B cell (primary cell): Measurements from ENCODE around the gene IL9. TPM values are rescaled to one million over a fixed set of nuclear protein-coding genes. Genes with fewer than 3 reads are reported as not detected.

Source experiments
- ATAC-seq: fragments of 200-7000 bp; cut with Tn5 transposase; one replicate; pipeline ENCODE4 v1.10.0; 2021; ENCODE audit warnings: low read depth, mild to moderate bottlenecking, moderate number of reproducible peaks, moderate library complexity
- CTCF ChIA-PET: fragments of 350-600 bp; sonication (Branson Sonifier 250); formaldehyde crosslinking; loops from one replicate; lab custom pipeline; 2021; ENCODE audit warnings: antibody characterized with exemption, inconsistent platforms; lab: Charles Lee
- POLR2A ChIA-PET: fragments of 350-600 bp; sonication (Branson Sonifier 250); formaldehyde crosslinking; loops from one replicate; lab custom pipeline; 2021; ENCODE audit warnings: antibody characterized with exemption; lab: Charles Lee
- DNase-seq: peaks from one replicate; pipeline ENCODE4 v3.0.0; 2013
- H2AFZ ChIP-seq: 2 replicates; pipeline ENCODE4 v1.6.1; 2012; ENCODE audit warnings: mild to moderate bottlenecking, low read depth, low read length; ENCODE audit not compliant: insufficient read depth, poor library complexity, severe bottlenecking
- H3K27ac ChIP-seq, 2 donors: 1 replicate in 1 of 2; 2 replicates in 1 of 2; pipeline ENCODE4 v1.5.1; 2012 to 2013; ENCODE audit warnings: low read length in 2 of 2, mild to moderate bottlenecking in 2 of 2, moderate library complexity in 1 of 2
- H3K27me3 ChIP-seq, 4 experiments: fragments of 200-600 bp in 1 of 4; sonication (generic) in 1 of 4; replicated peaks in 1 of 4; 1 replicate in 2 of 4; 2 replicates in 2 of 4; pipeline versions ENCODE4 v1.6.1 to v1.7.0; 2013 to 2016; ENCODE audit warnings: low read length in 3 of 4, mild to moderate bottlenecking in 2 of 4, mixed read lengths in 1 of 4, moderate library complexity in 1 of 4; ENCODE audit not compliant: insufficient read depth in 4 of 4, control insufficient read depth in 3 of 4; ENCODE audit errors: control extremely low read depth in 1 of 4
- H3K36me3 ChIP-seq, 2 experiments: replicated peaks in 1 of 2; 1 replicate in 1 of 2; 2 replicates in 1 of 2; pipeline versions ENCODE4 v1.6.1 to v1.7.1; 2013; ENCODE audit warnings: low read length in 1 of 2; ENCODE audit not compliant: insufficient read depth in 2 of 2, control insufficient read depth in 1 of 2; ENCODE audit errors: control extremely low read depth in 1 of 2, extremely low read depth in 1 of 2
- H3K4me1 ChIP-seq, 2 donors: fragments of 200-600 bp in 1 of 2; sonication (generic) in 1 of 2; 1 replicate in 1 of 2; 2 replicates in 1 of 2; pipeline versions ENCODE4 v1.5.1 to v1.6.1; 2013 to 2017; ENCODE audit warnings: low read length in 2 of 2; ENCODE audit not compliant: control insufficient read depth in 2 of 2, insufficient read depth in 2 of 2
- H3K4me2 ChIP-seq: replicated peaks from 2 replicates; pipeline ENCODE3; 2012; ENCODE audit warnings: mild to moderate bottlenecking, low read depth, low read length; ENCODE audit not compliant: poor library complexity, severe bottlenecking
- H3K4me3 ChIP-seq, 5 experiments: fragments of 200-600 bp in 1 of 5; sonication (generic) in 1 of 5; 1 replicate in 3 of 5; 2 replicates in 2 of 5; pipeline versions ENCODE4 v1.5.1 to v1.7.0; 2011 to 2016; ENCODE audit warnings: low read length in 4 of 5, mild to moderate bottlenecking in 4 of 5, low read depth in 2 of 5, control low read depth in 1 of 5, moderate library complexity in 1 of 5; ENCODE audit not compliant: insufficient read depth in 1 of 5; ENCODE audit errors: control extremely low read depth in 1 of 5, extremely low read depth in 1 of 5
- H3K79me2 ChIP-seq: fragments of 200-600 bp; sonication (generic); one replicate; pipeline ENCODE4 v1.6.0; 2016; ENCODE audit warnings: low read length; ENCODE audit not compliant: control insufficient read depth, insufficient read depth
- H3K9ac ChIP-seq: fragments of 200-600 bp; sonication (generic); 2 replicates; pipeline ENCODE4 v1.6.1; 2017; ENCODE audit warnings: mild to moderate bottlenecking, low read length, moderate library complexity
- H3K9me3 ChIP-seq, 3 donors: one replicate each; pipeline versions ENCODE4 v1.6.1 to v1.7.1; 2013; ENCODE audit warnings: low read length in 2 of 3; ENCODE audit not compliant: control insufficient read depth in 2 of 3, insufficient read depth in 1 of 3; ENCODE audit errors: control extremely low read depth in 1 of 3
- H4K20me1 ChIP-seq: 2 replicates; pipeline ENCODE4 v1.6.0; 2012; ENCODE audit warnings: mild to moderate bottlenecking, low read length; ENCODE audit not compliant: insufficient read depth, control insufficient read depth, poor library complexity, severe bottlenecking
- H3K27ac Mint-ChIP-seq: one replicate; pipeline ENCODE4 v1.8.0; 2021; ENCODE audit warnings: mixed read lengths
- H3K27me3 Mint-ChIP-seq: one replicate; pipeline ENCODE4 v1.8.0; 2021; ENCODE audit warnings: mixed read lengths
- H3K4me1 Mint-ChIP-seq: one replicate; pipeline ENCODE4 v1.8.0; 2021; ENCODE audit warnings: mixed read lengths
- H3K4me3 Mint-ChIP-seq: one replicate; pipeline ENCODE4 v1.8.0; 2021; ENCODE audit warnings: mixed read lengths
- H3K9me3 Mint-ChIP-seq: one replicate; pipeline ENCODE4 v1.8.0; 2022; ENCODE audit warnings: mixed read lengths; ENCODE audit not compliant: insufficient read depth
- EZH2 ChIP-seq: IDR thresholded peaks from 2 replicates; pipeline ENCODE4 v1.6.1; 2012; ENCODE audit warnings: borderline replicate concordance, low read depth, mild to moderate bottlenecking, moderate library complexity, low read length; ENCODE audit not compliant: insufficient read depth, poor library complexity, severe bottlenecking
- WGBS: methylation state at CpG from one replicate; pipeline ENCODE4 v1.1.5; 2013; ENCODE audit warnings: missing lambda C conversion rate; ENCODE audit not compliant: insufficient coverage; 5-methylcytosine and 5-hydroxymethylcytosine counted together
- intact Hi-C: fragments of 100-400 bp; cut with micrococcal nuclease; formaldehyde crosslinking; loops from one replicate; pipeline ENCODE4 v1.10.0; 2022
- polyA plus RNA-seq: library from polyadenylated mRNA; depleted of rRNA; stranded (reverse); fragments of >200 nt; gene quantifications from 2 replicates; pipeline ENCODE4 v1.2.3, GENCODE V29; 2012
- total RNA-seq, 2 donors: library from RNA; stranded (reverse); fragments of 120-200 nt in 1 of 2; gene quantifications; 1 replicate in 1 of 2; 2 replicates in 1 of 2; pipeline versions ENCODE4 v1.2.3 to v1.2.4, GENCODE V29; 2013 to 2022
- TF ChIP-seq, protein P1 (sequence below): fragments of 200-600 bp; IDR thresholded peaks from one replicate; pipeline ENCODE4 v1.8.0; 2022; ENCODE audit warnings: antibody characterized with exemption, mild to moderate bottlenecking

Gene IL9
- total and polyA plus RNA-seq, 2 donors (not counting 1 experiment from before 2014, with no cell fraction given): not detected

DNA sequence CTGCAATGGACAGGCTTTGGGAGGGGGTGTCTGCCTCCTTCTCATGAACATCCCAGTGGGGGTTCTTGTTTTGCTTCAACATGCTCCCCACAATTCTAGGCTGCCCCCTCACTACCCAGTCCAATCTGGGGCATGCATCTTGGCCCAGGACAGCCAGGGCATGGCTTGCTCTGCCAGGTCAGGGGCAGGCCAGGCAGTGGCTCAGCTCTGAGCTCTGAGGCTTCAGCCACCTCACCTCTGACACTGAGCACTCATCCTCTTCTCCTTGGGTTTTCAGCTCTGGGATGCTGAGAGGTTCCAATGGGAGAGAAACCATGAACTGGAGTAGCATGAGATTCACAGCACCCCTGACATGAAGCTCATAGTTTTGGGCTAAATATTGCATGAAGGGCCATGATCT lies 49.3 kb downstream of the IL9 start:
- Histone ChIP-seq H3K27ac (no peak overlapping the region), H3K9me3 (no peaks in the 10 kb centered on the region), H4K20me1 (no peaks in the 10 kb centered on the region), H3K9ac (no peak overlapping the region), H3K4me2 (no peak overlapping the region), H3K4me1 (no peaks in the 10 kb centered on the region), H3K36me3 (no peaks in the 10 kb centered on the region), H2AFZ (no peak overlapping the region), H3K27me3 (peaks cover 0 to 4% (median 0%) of the 10 kb centered on the region in 4 experiments), H3K79me2 (no peaks in the 10 kb centered on the region), H3K4me3 (no peak overlapping the region)
- Mint-ChIP-seq H3K27ac (no peak overlapping the region), H3K9me3 (no peaks in the 10 kb centered on the region), H3K27me3 (peaks cover 10% of the 10 kb centered on the region), H3K4me1 (no peaks in the 10 kb centered on the region), H3K4me3 (no peak overlapping the region)
- no peak for ATAC-seq
- no peak for TF ChIP-seq EZH2
- TF ChIP-seq, protein P1, sequence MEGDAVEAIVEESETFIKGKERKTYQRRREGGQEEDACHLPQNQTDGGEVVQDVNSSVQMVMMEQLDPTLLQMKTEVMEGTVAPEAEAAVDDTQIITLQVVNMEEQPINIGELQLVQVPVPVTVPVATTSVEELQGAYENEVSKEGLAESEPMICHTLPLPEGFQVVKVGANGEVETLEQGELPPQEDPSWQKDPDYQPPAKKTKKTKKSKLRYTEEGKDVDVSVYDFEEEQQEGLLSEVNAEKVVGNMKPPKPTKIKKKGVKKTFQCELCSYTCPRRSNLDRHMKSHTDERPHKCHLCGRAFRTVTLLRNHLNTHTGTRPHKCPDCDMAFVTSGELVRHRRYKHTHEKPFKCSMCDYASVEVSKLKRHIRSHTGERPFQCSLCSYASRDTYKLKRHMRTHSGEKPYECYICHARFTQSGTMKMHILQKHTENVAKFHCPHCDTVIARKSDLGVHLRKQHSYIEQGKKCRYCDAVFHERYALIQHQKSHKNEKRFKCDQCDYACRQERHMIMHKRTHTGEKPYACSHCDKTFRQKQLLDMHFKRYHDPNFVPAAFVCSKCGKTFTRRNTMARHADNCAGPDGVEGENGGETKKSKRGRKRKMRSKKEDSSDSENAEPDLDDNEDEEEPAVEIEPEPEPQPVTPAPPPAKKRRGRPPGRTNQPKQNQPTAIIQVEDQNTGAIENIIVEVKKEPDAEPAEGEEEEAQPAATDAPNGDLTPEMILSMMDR: no peak
- no peak for DNase-seq
- CTCF ChIA-PET: interaction anchor here (1.0 kb wide), 1 partner anchor 12 kb away, joined by 3 read pairs; the partner anchor contains the start of gene SLC25A48
- intact Hi-C loops: no loop called here
- POLR2A ChIA-PET: no interaction called here

DNA sequence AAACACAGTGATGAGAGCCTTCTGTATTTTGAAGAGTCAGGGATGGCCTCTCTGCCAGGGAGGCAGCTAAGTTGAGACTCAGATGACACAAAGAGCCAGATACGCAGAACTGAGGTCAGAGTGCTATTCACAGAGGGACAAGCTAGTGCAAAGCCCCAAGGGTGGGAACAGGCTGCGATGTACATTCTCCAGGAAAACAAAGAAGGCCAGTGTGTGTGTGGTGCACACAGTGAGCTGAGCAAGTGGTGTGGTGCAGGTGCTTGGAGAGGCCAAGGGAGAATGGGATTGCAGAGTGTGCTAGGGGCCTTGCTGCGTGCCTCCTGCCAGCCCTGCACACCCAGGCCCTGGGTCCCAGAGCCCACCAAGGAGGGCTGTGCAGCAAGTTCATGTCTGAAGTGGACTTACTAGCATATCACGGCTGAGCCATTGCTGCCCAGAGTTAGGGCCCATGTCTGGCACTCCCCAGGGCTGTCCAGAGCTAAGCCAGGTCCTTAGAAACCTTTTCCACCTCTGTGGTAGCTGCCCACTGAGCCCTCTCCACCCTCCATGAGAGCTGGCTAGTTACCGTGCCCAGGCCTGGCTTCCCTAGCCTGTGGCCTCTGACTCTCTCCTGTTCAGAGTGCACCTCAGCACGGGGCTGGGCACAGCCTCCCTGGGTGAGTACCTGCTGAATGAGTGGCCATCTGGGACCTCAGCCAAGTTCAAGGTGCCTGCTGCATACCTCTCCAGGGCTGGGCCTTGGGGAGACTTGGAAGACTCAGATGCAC lies 51.9 kb downstream of the IL9 start:
- H3K27me3 Mint-ChIP-seq: peaks cover 14% of the 10 kb centered on the region

More for the DNA sequence above, 51.9 kb downstream of the IL9 start:
- intact Hi-C loops: no loop called here
- POLR2A ChIA-PET: no interaction called here
- Mint-ChIP-seq H3K4me3 (no peak overlapping the region), H3K27ac (no peak overlapping the region), H3K4me1 (no peaks in the 10 kb centered on the region), H3K9me3 (peaks cover 2% of the 10 kb centered on the region)
- Histone ChIP-seq H3K9ac (no peak overlapping the region), H3K79me2 (no peaks in the 10 kb centered on the region), H3K4me3 (no peak overlapping the region), H2AFZ (no peak overlapping the region), H3K27me3 (peaks cover 0 to 4% (median 0%) of the 10 kb centered on the region in 4 experiments), H3K4me2 (no peak overlapping the region), H3K9me3 (peaks cover 0 to under 1% (median 0%) of the 10 kb centered on the region in 3 donors), H3K27ac (no peak overlapping the region), H3K36me3 (no peaks in the 10 kb centered on the region), H4K20me1 (no peaks in the 10 kb centered on the region), H3K4me1 (no peaks in the 10 kb centered on the region)
- 84% methylated on average over 6 of the region's 6 CpGs for WGBS
- CTCF ChIA-PET: no interaction called here
- ATAC-seq: no peak
- DNase-seq: no peak
- TF ChIP-seq, protein P1: no peak
- TF ChIP-seq EZH2: no peak
